ENCODE results near the gene PDZK1.
"Not testable (repeated sequence)": the region's sequence is repeated elsewhere in the genome, so short reads cannot be mapped to it uniquely, and the experiment has no call there.

Gene PDZK1

DNA sequence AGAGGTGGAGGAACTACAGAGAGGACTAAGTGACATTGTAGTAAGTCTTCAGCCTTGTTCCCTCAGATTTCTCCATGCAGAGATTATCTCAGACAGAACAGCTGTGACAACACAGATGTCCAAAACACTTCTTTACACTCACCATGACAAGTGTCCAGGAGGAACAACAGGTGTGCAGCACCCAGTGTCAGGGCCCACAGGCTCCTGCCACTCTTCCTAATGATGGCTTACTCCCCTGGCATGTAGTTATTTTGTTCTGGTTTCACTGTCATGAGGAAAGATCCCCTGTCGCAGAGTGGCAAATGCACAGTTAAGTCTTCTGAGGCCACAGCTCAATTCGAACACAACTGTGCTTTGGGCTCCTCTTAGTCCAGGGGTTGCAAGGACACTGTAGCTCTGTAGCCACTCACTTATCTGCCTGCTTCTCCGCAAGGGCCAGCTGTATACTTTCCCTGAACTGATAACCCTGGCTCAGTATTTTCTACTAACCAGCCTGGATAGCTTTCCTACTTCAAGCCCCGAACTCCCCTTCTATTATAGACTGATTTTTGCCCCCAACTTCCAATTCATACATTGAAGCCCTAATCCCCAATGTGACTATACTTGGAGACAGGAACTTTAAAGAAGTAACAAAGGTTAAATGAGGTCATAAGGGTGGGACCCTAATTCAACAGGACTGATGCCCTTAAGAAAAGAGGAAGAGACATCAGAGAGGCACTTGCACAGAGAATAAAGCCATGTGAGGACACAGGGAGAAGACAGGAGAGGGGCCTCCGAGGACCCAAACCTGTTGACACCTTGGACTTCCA, 11.1 kb downstream of the PDZK1 start:
- no peak overlapping the region for H3K4me3 ChIP-seq (ENCODE audit: low read depth, low read length)
- DNase-seq (ENCODE audit: low read depth), result peak; percentile 65
- TF ChIP-seq MYC (IDR thresholded peaks at IDR 0.05; ENCODE audit: low read depth, low read length) (no peak), POLR2A (IDR thresholded peaks at IDR 0.05; ENCODE audit: extremely low read depth, insufficient read length) (no peak)
- TF ChIP-seq, protein P1, sequence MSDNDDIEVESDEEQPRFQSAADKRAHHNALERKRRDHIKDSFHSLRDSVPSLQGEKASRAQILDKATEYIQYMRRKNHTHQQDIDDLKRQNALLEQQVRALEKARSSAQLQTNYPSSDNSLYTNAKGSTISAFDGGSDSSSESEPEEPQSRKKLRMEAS (IDR thresholded peaks at IDR 0.05; ENCODE audit: low read depth, low read length), result peak; percentile 32; the same call in 1 of the 2 replicates

- no peak overlapping the region for H3K4me3 ChIP-seq (ENCODE audit: low read depth, low read length)
- TF ChIP-seq CTCF (IDR thresholded peaks at IDR 0.05; ENCODE audit: low read depth, low read length) (no peak), MYC (IDR thresholded peaks at IDR 0.05; ENCODE audit: low read depth, low read length) (no peak), POLR2A (IDR thresholded peaks at IDR 0.05; ENCODE audit: extremely low read depth, insufficient read length) (no peak)
- TF ChIP-seq, protein P1 (IDR thresholded peaks at IDR 0.05; ENCODE audit: low read depth, low read length), result no peak
- no peak for DNase-seq (ENCODE audit: low read depth)
These were observed 14.3 kb downstream of the PDZK1 start for GRCh38 chr1:145692785-145693443.

GRCh38 chr1:145690587-145691558, 16.3 kb downstream of the PDZK1 start:
- H3K4me3 ChIP-seq (ENCODE audit: low read depth, low read length), result no peak overlapping the region
- TF ChIP-seq, protein P1 (IDR thresholded peaks at IDR 0.05; ENCODE audit: low read depth, low read length), result no peak
- TF ChIP-seq POLR2A (IDR thresholded peaks at IDR 0.05; ENCODE audit: extremely low read depth, insufficient read length) (no peak), CTCF (IDR thresholded peaks at IDR 0.05; ENCODE audit: low read depth, low read length) (no peak), MYC (IDR thresholded peaks at IDR 0.05; ENCODE audit: low read depth, low read length) (no peak)
- DNase-seq (ENCODE audit: low read depth), result peak; percentile 21

GRCh38 chr1:145689922-145690321, 17.2 kb downstream of the PDZK1 start:
- TF ChIP-seq CTCF (IDR thresholded peaks at IDR 0.05; ENCODE audit: low read depth, low read length), result no peak
- TF ChIP-seq, protein P1 (IDR thresholded peaks at IDR 0.05; ENCODE audit: low read depth, low read length), result no peak
- no peak for TF ChIP-seq MYC (IDR thresholded peaks at IDR 0.05; ENCODE audit: low read depth, low read length)
- no peak for TF ChIP-seq POLR2A (IDR thresholded peaks at IDR 0.05; ENCODE audit: extremely low read depth, insufficient read length)
- no peak overlapping the region for H3K4me3 ChIP-seq (ENCODE audit: low read depth, low read length)
- no peak for DNase-seq (ENCODE audit: low read depth)

DNA sequence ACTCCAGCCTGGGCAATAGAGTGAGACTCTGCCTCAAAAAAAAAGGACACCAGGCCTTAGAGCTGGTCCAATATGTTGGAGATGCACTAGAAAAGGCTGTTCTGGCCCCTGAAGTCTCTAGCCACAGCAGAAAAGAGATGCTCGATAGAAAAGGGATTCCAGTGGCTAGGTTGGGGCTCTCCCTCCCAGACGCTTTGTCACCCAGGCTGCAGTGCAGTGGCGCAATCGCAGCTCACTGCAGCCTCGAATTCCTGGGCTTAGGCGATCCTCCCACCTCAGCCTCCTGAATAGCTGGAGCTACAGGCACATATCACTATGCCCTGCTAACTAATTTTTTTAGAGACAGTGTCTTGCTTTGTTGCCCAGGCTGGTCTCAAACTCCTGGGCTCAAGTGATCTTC, 18.2 kb downstream of the PDZK1 start:
- TF ChIP-seq, protein P1 (IDR thresholded peaks at IDR 0.05; ENCODE audit: low read depth, low read length), result no peak
- no peak for DNase-seq (ENCODE audit: low read depth)
- no peak overlapping the region for H3K4me3 ChIP-seq (ENCODE audit: low read depth, low read length)

DNA sequence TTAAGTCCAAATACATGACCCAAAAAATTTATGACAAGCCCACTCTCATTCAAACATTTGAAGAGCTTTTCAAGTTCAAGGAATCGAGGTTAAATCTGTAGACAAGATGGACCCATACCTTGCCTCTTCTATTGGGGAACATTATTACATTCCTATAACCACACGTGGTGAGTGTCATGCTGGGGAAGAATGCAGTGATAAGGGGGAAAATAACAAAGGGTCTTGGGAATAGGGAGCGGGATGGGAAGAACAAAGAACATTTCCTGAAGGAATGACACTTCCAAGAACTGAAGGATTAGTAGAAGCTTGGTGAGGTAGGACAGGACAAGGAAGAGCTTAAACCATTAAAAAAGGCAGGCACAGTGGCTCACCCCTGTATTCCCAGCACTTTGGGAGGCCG, 18.8 kb downstream of the PDZK1 start:
- TF ChIP-seq CTCF (IDR thresholded peaks at IDR 0.05; ENCODE audit: low read depth, low read length) (no peak), POLR2A (IDR thresholded peaks at IDR 0.05; ENCODE audit: extremely low read depth, insufficient read length) (no peak), MYC (IDR thresholded peaks at IDR 0.05; ENCODE audit: low read depth, low read length) (no peak)
- TF ChIP-seq, protein P1 (IDR thresholded peaks at IDR 0.05; ENCODE audit: low read depth, low read length), result no peak
- no peak overlapping the region for H3K4me3 ChIP-seq (ENCODE audit: low read depth, low read length)
- DNase-seq (ENCODE audit: low read depth), result no peak

GRCh38 chr1:145686078-145686477, 21.1 kb downstream of the PDZK1 start:
- DNase-seq (ENCODE audit: low read depth); H3K4me3 ChIP-seq (ENCODE audit: low read depth, low read length): not testable (repeated sequence)

- not testable (repeated sequence) for DNase-seq (ENCODE audit: low read depth); H3K4me3 ChIP-seq (ENCODE audit: low read depth, low read length)
These were observed 22.3 kb downstream of the PDZK1 start for GRCh38 chr1:145684858-145685257.

DNA sequence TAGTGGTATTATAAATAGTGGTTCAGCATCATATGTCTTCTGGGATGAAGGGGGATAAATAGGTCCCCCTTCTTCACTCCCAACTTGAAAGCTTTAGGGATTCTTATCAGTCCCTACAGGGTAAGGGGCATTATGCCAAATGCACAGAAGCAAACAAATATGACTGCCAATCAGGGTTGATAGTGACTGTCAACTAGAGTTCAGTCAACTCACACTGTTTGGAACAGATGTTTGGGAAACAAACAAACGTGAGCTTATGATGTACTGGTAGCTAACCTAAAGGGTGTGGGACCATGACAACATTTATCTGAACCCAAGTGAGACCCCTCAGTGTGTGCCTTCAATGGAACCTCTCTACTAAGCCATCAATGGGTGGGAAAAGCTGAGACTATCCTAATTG, 34.0 kb downstream of the PDZK1 start:
- H3K4me3 ChIP-seq (ENCODE audit: low read depth, low read length); DNase-seq (ENCODE audit: low read depth): not testable (repeated sequence)

Measured in NB4 (cell line).